ENCODE data around the gene MTAP.

Gene MTAP

DNA sequence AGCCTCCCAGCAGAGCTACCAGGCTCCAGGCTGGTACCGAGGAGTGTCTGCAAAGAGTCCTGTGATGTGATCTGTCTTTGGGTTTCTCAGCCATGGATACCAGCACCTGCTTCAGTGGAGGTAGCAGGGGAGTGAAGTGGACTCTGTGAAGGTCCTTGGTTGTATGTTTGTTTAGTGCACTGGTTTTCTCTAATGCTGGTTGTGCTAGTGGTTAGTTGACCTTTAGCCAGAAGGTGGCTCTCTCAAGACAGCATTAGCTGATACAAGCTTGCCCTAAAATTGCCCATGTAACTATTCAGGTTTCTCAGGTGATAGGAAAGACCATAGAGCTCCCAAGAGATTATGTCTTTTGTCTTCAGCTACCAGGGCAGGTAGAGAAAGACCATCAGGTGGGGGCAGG lies 87.2 kb downstream of the MTAP start:
- Histone ChIP-seq H4K91ac (ENCODE audit: low read length) (no peak overlapping the region), H3K4me1 (ENCODE audit: control insufficient read depth, insufficient read depth, low read depth, low read length) (no peaks in the 10 kb centered on the region), H3K23ac (ENCODE audit: low read length in 2 of 2) (no peak overlapping the region), H2BK5ac (ENCODE audit: low read depth, low read length, poor library complexity, severe bottlenecking) (no peak overlapping the region), H3K14ac (ENCODE audit: low read length in 2 of 2) (no peak overlapping the region), H3K27ac (ENCODE audit: low read length, poor library complexity, severe bottlenecking) (no peak overlapping the region), H3K18ac (ENCODE audit: low read depth in 1 of 2, low read length in 2 of 2) (no peak overlapping the region), H2BK120ac (ENCODE audit: low read depth, low read length) (no peak overlapping the region), H3K9me3 (ENCODE audit: control insufficient read depth, low read length) (peaks cover 64% of the 10 kb centered on the region), H4K8ac (ENCODE audit: low read length) (no peak overlapping the region), H2BK15ac (ENCODE audit: low read depth, poor library complexity, severe bottlenecking) (no peak overlapping the region), H3K4me3 (ENCODE audit: insufficient read depth in 1 of 2, low read depth in 1 of 2, low read length in 2 of 2) (no peak overlapping the region), H2AFZ (ENCODE audit: low read depth, low read length) (no peak overlapping the region), H3K4me2 (ENCODE audit: low read length, poor library complexity, severe bottlenecking) (no peak overlapping the region), H3K9ac (ENCODE audit: low read length) (no peak overlapping the region), H2AK5ac (ENCODE audit: low read length, severe bottlenecking) (no peak overlapping the region), H2BK12ac (ENCODE audit: low read length in 2 of 2) (no peak overlapping the region), H3K36me3 (ENCODE audit: control insufficient read depth in 1 of 2, insufficient read depth in 2 of 2, low read depth in 1 of 2, low read length in 2 of 2) (peaks cover 8 to 39% of the 10 kb centered on the region in 2 experiments), H3K79me1 (replicated peaks; ENCODE audit: low read length, poor library complexity, severe bottlenecking) (peaks cover 13% of the 10 kb centered on the region), H3K27me3 (ENCODE audit: control insufficient read depth in 1 of 2, insufficient read depth in 1 of 2, low read length in 2 of 2) (no peaks in the 10 kb centered on the region), H3K4ac (ENCODE audit: low read depth in 1 of 2, low read length in 2 of 2) (no peak overlapping the region)
- WGBS: 93% methylated on average over 1 of the region's 1 CpG
- no peak for DNase-seq

GRCh38 chr9:21890696-21891095 lies 88.3 kb downstream of the MTAP start:
- H2BK120ac ChIP-seq (ENCODE audit: low read depth, low read length): no peak overlapping the region
- H3K4me1 ChIP-seq (ENCODE audit: control insufficient read depth, insufficient read depth, low read depth, low read length): no peaks in the 10 kb centered on the region
- H3K23ac ChIP-seq (ENCODE audit: low read length in 2 of 2): no peak overlapping the region
- H2AK5ac ChIP-seq (ENCODE audit: low read length, severe bottlenecking): no peak overlapping the region
- H3K27ac ChIP-seq (ENCODE audit: low read length, poor library complexity, severe bottlenecking): no peak overlapping the region
- peaks cover 69% of the 10 kb centered on the region for H3K9me3 ChIP-seq (ENCODE audit: control insufficient read depth, low read length)
- no peak overlapping the region for H2BK15ac ChIP-seq (ENCODE audit: low read depth, poor library complexity, severe bottlenecking)
- no peak overlapping the region for H2AFZ ChIP-seq (ENCODE audit: low read depth, low read length)
- no peak overlapping the region for H4K8ac ChIP-seq (ENCODE audit: low read length)
- no peak overlapping the region for H3K9ac ChIP-seq (ENCODE audit: low read length)
- H3K4me3 ChIP-seq (ENCODE audit: insufficient read depth in 1 of 2, low read depth in 1 of 2, low read length in 2 of 2): no peak overlapping the region
- no peak overlapping the region for H3K14ac ChIP-seq (ENCODE audit: low read length in 2 of 2)
- no peak overlapping the region for H3K18ac ChIP-seq (ENCODE audit: low read depth in 1 of 2, low read length in 2 of 2)
- no peak overlapping the region for H2BK12ac ChIP-seq (ENCODE audit: low read length in 2 of 2)
- H3K4ac ChIP-seq (ENCODE audit: low read depth in 1 of 2, low read length in 2 of 2): no peak overlapping the region
- H3K79me1 ChIP-seq (replicated peaks; ENCODE audit: low read length, poor library complexity, severe bottlenecking): peaks cover 13% of the 10 kb centered on the region
- H3K4me2 ChIP-seq (ENCODE audit: low read length, poor library complexity, severe bottlenecking): no peak overlapping the region
- no peak for DNase-seq
- peaks cover 8 to 36% of the 10 kb centered on the region in 2 experiments for H3K36me3 ChIP-seq (ENCODE audit: control insufficient read depth in 1 of 2, insufficient read depth in 2 of 2, low read depth in 1 of 2, low read length in 2 of 2)
- H3K27me3 ChIP-seq (ENCODE audit: control insufficient read depth in 1 of 2, insufficient read depth in 1 of 2, low read length in 2 of 2): no peaks in the 10 kb centered on the region
- 91% methylated on average over 5 of the region's 5 CpGs for WGBS
- H2BK5ac ChIP-seq (ENCODE audit: low read depth, low read length, poor library complexity, severe bottlenecking): no peak overlapping the region
- H4K91ac ChIP-seq (ENCODE audit: low read length): no peak overlapping the region

GRCh38 chr9:21901546-21901945 lies 99.1 kb downstream of the MTAP start:
- H3K4me1 ChIP-seq (ENCODE audit: control insufficient read depth, insufficient read depth, low read depth, low read length): peaks cover 6% of the 10 kb centered on the region
- peaks cover 20% of the 10 kb centered on the region for H3K9me3 ChIP-seq (ENCODE audit: control insufficient read depth, low read length)
- H3K14ac ChIP-seq (ENCODE audit: low read length in 2 of 2): no peak overlapping the region
- H3K36me3 ChIP-seq (ENCODE audit: control insufficient read depth in 1 of 2, insufficient read depth in 2 of 2, low read depth in 1 of 2, low read length in 2 of 2): peaks cover 0 to 2% of the 10 kb centered on the region in 2 experiments
- H3K9ac ChIP-seq (ENCODE audit: low read length): no peak overlapping the region
- H2BK5ac ChIP-seq (ENCODE audit: low read depth, low read length, poor library complexity, severe bottlenecking): no peak overlapping the region
- no peak overlapping the region for H3K4me2 ChIP-seq (ENCODE audit: low read length, poor library complexity, severe bottlenecking)
- H3K27ac ChIP-seq (ENCODE audit: low read length, poor library complexity, severe bottlenecking): no peak overlapping the region
- H2AFZ ChIP-seq (ENCODE audit: low read depth, low read length): no peak overlapping the region
- H4K91ac ChIP-seq (ENCODE audit: low read length): no peak overlapping the region
- no peak overlapping the region for H2AK5ac ChIP-seq (ENCODE audit: low read length, severe bottlenecking)
- H3K4ac ChIP-seq (ENCODE audit: low read depth in 1 of 2, low read length in 2 of 2): no peak overlapping the region
- H2BK120ac ChIP-seq (ENCODE audit: low read depth, low read length): no peak overlapping the region
- no peak overlapping the region for H3K4me3 ChIP-seq (ENCODE audit: insufficient read depth in 1 of 2, low read depth in 1 of 2, low read length in 2 of 2)
- no peak overlapping the region for H3K18ac ChIP-seq (ENCODE audit: low read depth in 1 of 2, low read length in 2 of 2)
- no peak overlapping the region for H2BK12ac ChIP-seq (ENCODE audit: low read length in 2 of 2)
- WGBS: 100% methylated on average over 1 of the region's 1 CpG
- no peaks in the 10 kb centered on the region for H3K27me3 ChIP-seq (ENCODE audit: control insufficient read depth in 1 of 2, insufficient read depth in 1 of 2, low read length in 2 of 2)
- no peak overlapping the region for H4K8ac ChIP-seq (ENCODE audit: low read length)
- no peak for DNase-seq
- H2BK15ac ChIP-seq (ENCODE audit: low read depth, poor library complexity, severe bottlenecking): no peak overlapping the region
- H3K23ac ChIP-seq (ENCODE audit: low read length in 2 of 2): no peak overlapping the region
- H3K79me1 ChIP-seq (replicated peaks; ENCODE audit: low read length, poor library complexity, severe bottlenecking): no peaks in the 10 kb centered on the region

- DNase-seq: no peak
- H3K4ac ChIP-seq (ENCODE audit: low read depth in 1 of 2, low read length in 2 of 2): no peak overlapping the region
- no peaks in the 10 kb centered on the region for H3K79me1 ChIP-seq (replicated peaks; ENCODE audit: low read length, poor library complexity, severe bottlenecking)
- no peak overlapping the region for H3K27ac ChIP-seq (ENCODE audit: low read length, poor library complexity, severe bottlenecking)
- no peak overlapping the region for H3K23ac ChIP-seq (ENCODE audit: low read length in 2 of 2)
- H2BK5ac ChIP-seq (ENCODE audit: low read depth, low read length, poor library complexity, severe bottlenecking): no peak overlapping the region
- H3K14ac ChIP-seq (ENCODE audit: low read length in 2 of 2): no peak overlapping the region
- peaks cover 7% of the 10 kb centered on the region for H3K4me1 ChIP-seq (ENCODE audit: control insufficient read depth, insufficient read depth, low read depth, low read length)
- no peaks in the 10 kb centered on the region for H3K27me3 ChIP-seq (ENCODE audit: control insufficient read depth in 1 of 2, insufficient read depth in 1 of 2, low read length in 2 of 2)
- no peak overlapping the region for H2AFZ ChIP-seq (ENCODE audit: low read depth, low read length)
- no peak overlapping the region for H2BK120ac ChIP-seq (ENCODE audit: low read depth, low read length)
- H3K9me3 ChIP-seq (ENCODE audit: control insufficient read depth, low read length): peaks cover 26% of the 10 kb centered on the region
- H4K8ac ChIP-seq (ENCODE audit: low read length): no peak overlapping the region
- 79% methylated on average over 1 of the region's 1 CpG for WGBS
- H3K4me3 ChIP-seq (ENCODE audit: insufficient read depth in 1 of 2, low read depth in 1 of 2, low read length in 2 of 2): no peak overlapping the region
- no peak overlapping the region for H4K91ac ChIP-seq (ENCODE audit: low read length)
- no peak overlapping the region for H2AK5ac ChIP-seq (ENCODE audit: low read length, severe bottlenecking)
- H3K9ac ChIP-seq (ENCODE audit: low read length): no peak overlapping the region
- no peak overlapping the region for H2BK12ac ChIP-seq (ENCODE audit: low read length in 2 of 2)
- peaks cover 0 to 2% of the 10 kb centered on the region in 2 experiments for H3K36me3 ChIP-seq (ENCODE audit: control insufficient read depth in 1 of 2, insufficient read depth in 2 of 2, low read depth in 1 of 2, low read length in 2 of 2)
- no peak overlapping the region for H3K18ac ChIP-seq (ENCODE audit: low read depth in 1 of 2, low read length in 2 of 2)
- H2BK15ac ChIP-seq (ENCODE audit: low read depth, poor library complexity, severe bottlenecking): no peak overlapping the region
- H3K4me2 ChIP-seq (ENCODE audit: low read length, poor library complexity, severe bottlenecking): no peak overlapping the region
Observed at GRCh38 chr9:21902136-21902535, 99.7 kb downstream of the MTAP start.

Measured in mesenchymal stem cell (in vitro differentiated cells and primary cell).